ENCODE results near the gene VTI1A.

The VTI1A gene

DNA sequence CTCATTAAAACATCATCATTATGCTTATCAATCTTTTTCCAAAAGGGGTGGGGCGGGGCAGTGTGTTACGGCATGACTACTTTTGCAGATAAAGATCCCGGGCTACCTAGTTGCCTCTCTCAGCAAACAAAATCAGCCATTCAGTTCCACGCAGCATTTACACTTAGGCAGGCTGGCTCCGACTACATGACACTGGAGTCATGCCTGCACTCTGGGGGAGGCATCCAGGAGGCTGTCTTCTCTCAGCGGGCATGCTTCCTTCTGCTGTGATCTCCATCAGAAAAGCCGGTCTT is 309.2 kb downstream of the VTI1A start:
- CTCF ChIA-PET: no interaction called here
- no peak overlapping the region for H3K4me3 ChIP-seq (ENCODE audit: low read depth, low read length)

DNA sequence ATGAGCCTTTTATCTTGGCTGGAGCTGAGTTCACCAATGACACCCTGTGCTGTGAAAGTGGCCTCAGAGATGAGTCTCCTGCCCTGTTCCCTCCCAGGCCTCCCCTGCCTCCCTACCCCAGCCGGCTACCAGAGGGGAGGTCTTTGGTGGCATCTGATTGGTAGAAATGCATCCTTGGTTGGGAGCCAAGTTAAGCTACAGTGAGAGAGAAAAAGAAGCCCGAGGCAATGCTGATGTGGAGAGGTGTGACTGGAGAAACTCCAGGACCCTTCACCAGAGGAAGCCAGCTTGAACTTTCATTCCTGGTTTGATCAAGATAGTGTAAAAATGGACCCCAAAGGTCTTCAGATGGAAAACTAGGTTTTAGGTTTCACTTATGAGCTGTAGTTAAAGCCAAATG is 311.9 kb downstream of the VTI1A start:
- CTCF ChIA-PET: no interaction called here

More for the DNA sequence above, 309.2 kb downstream of the VTI1A start:
- H3K4me1 ChIP-seq (ENCODE audit: control insufficient read depth, insufficient read depth, low read length): peaks cover 10% of the 10 kb centered on the region
- POLR2A ChIA-PET: no interaction called here
- no peaks in the 10 kb centered on the region for H3K36me3 ChIP-seq (ENCODE audit: control insufficient read depth in 2 of 2, insufficient read depth in 1 of 2, low read length in 2 of 2)
- no peak overlapping the region for H3K27ac ChIP-seq (ENCODE audit: extremely low read depth, low read depth, low read length)
- TF ChIP-seq, protein P1, sequence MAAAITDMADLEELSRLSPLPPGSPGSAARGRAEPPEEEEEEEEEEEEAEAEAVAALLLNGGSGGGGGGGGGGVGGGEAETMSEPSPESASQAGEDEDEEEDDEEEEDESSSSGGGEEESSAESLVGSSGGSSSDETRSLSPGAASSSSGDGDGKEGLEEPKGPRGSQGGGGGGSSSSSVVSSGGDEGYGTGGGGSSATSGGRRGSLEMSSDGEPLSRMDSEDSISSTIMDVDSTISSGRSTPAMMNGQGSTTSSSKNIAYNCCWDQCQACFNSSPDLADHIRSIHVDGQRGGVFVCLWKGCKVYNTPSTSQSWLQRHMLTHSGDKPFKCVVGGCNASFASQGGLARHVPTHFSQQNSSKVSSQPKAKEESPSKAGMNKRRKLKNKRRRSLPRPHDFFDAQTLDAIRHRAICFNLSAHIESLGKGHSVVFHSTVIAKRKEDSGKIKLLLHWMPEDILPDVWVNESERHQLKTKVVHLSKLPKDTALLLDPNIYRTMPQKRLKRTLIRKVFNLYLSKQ (tag by site-specific recombination; IDR thresholded peaks at IDR 0.05; ENCODE audit: borderline replicate concordance): no peak
- TF ChIP-seq, protein P2, sequence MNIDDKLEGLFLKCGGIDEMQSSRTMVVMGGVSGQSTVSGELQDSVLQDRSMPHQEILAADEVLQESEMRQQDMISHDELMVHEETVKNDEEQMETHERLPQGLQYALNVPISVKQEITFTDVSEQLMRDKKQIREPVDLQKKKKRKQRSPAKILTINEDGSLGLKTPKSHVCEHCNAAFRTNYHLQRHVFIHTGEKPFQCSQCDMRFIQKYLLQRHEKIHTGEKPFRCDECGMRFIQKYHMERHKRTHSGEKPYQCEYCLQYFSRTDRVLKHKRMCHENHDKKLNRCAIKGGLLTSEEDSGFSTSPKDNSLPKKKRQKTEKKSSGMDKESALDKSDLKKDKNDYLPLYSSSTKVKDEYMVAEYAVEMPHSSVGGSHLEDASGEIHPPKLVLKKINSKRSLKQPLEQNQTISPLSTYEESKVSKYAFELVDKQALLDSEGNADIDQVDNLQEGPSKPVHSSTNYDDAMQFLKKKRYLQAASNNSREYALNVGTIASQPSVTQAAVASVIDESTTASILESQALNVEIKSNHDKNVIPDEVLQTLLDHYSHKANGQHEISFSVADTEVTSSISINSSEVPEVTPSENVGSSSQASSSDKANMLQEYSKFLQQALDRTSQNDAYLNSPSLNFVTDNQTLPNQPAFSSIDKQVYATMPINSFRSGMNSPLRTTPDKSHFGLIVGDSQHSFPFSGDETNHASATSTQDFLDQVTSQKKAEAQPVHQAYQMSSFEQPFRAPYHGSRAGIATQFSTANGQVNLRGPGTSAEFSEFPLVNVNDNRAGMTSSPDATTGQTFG (tag by site-specific recombination; IDR thresholded peaks at IDR 0.05; ENCODE audit: borderline replicate concordance): no peak
- TF ChIP-seq ZNF623 (tag by site-specific recombination; IDR thresholded peaks at IDR 0.05) (no peak), ZNF558 (tag by site-specific recombination; IDR thresholded peaks at IDR 0.05) (no peak), ZNF121 (tag by site-specific recombination; IDR thresholded peaks at IDR 0.05) (no peak), YY2 (tag by site-specific recombination; IDR thresholded peaks at IDR 0.05) (no peak), ZNF777 (tag by site-specific recombination; IDR thresholded peaks at IDR 0.05; ENCODE audit: borderline replicate concordance) (no peak), ZNF10 (tag by site-specific recombination; IDR thresholded peaks at IDR 0.05) (no peak), SP3 (tag by site-specific recombination; IDR thresholded peaks at IDR 0.05) (no peak), ZNF248 (tag by site-specific recombination; IDR thresholded peaks at IDR 0.05) (no peak), ZNF266 (tag by site-specific recombination; IDR thresholded peaks at IDR 0.05; ENCODE audit: low read depth) (no peak), YY1 (tag by site-specific recombination; IDR thresholded peaks at IDR 0.05) (no peak)
- H3K9me3 ChIP-seq (ENCODE audit: control insufficient read depth, insufficient read depth, low read depth, low read length): no peaks in the 10 kb centered on the region

More for the DNA sequence above, 311.9 kb downstream of the VTI1A start:
- H3K9me3 ChIP-seq (ENCODE audit: control insufficient read depth, insufficient read depth, low read depth, low read length): no peaks in the 10 kb centered on the region
- H3K4me1 ChIP-seq (ENCODE audit: control insufficient read depth, insufficient read depth, low read length): peaks cover 10% of the 10 kb centered on the region
- no peaks in the 10 kb centered on the region for H3K36me3 ChIP-seq (ENCODE audit: control insufficient read depth in 2 of 2, insufficient read depth in 1 of 2, low read length in 2 of 2)
- TF ChIP-seq, protein P3, sequence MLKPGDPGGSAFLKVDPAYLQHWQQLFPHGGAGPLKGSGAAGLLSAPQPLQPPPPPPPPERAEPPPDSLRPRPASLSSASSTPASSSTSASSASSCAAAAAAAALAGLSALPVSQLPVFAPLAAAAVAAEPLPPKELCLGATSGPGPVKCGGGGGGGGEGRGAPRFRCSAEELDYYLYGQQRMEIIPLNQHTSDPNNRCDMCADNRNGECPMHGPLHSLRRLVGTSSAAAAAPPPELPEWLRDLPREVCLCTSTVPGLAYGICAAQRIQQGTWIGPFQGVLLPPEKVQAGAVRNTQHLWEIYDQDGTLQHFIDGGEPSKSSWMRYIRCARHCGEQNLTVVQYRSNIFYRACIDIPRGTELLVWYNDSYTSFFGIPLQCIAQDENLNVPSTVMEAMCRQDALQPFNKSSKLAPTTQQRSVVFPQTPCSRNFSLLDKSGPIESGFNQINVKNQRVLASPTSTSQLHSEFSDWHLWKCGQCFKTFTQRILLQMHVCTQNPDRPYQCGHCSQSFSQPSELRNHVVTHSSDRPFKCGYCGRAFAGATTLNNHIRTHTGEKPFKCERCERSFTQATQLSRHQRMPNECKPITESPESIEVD (tag by site-specific recombination; IDR thresholded peaks at IDR 0.05): no peak
- TF ChIP-seq ZNF404 (tag by site-specific recombination; IDR thresholded peaks at IDR 0.05) (no peak), ZNF529 (tag by site-specific recombination; IDR thresholded peaks at IDR 0.05; ENCODE audit: insufficient replicate concordance) (no peak), GLIS1 (tag by site-specific recombination; IDR thresholded peaks at IDR 0.05) (0 out of 2 replicates have a peak, but pooled peaks have one; percentile 22), ZNF174 (tag by site-specific recombination; IDR thresholded peaks at IDR 0.05) (no peak), SCRT1 (tag by site-specific recombination; IDR thresholded peaks at IDR 0.05; ENCODE audit: borderline replicate concordance) (no peak)
- TF ChIP-seq, protein P4, sequence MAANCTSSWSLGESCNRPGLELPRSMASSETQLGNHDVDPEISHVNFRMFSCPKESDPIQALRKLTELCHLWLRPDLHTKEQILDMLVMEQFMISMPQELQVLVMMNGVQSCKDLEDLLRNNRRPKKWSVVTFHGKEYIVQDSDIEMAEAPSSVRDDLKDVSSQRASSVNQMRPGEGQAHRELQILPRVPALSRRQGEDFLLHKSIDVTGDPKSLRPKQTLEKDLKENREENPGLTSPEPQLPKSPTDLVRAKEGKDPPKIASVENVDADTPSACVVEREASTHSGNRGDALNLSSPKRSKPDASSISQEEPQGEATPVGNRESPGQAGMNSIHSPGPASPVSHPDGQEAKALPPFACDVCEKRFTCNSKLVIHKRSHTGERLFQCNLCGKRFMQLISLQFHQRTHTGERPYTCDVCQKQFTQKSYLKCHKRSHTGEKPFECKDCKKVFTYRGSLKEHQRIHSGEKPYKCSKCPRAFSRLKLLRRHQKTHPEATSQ (tag by site-specific recombination; IDR thresholded peaks at IDR 0.05): no peak
- no peak overlapping the region for H3K4me3 ChIP-seq (ENCODE audit: low read depth, low read length)
- no peak overlapping the region for H3K27ac ChIP-seq (ENCODE audit: extremely low read depth, low read depth, low read length)
- POLR2A ChIA-PET: no interaction called here
